ENCODE results near the gene ARHGAP15.

Gene ARHGAP15

GRCh38 chr2:143152637-143153036, 23.4 kb downstream of the ARHGAP15 start:
- Histone ChIP-seq H3K27ac (replicated peaks) (no peak overlapping the region), H3K27me3 (ENCODE audit: insufficient read depth, poor library complexity, severe bottlenecking) (no peaks in the 10 kb centered on the region), H3K4me3 (replicated peaks; ENCODE audit: insufficient read depth, low read length) (no peak overlapping the region)
- TF ChIP-seq POLR2AphosphoS5 (IDR thresholded peaks at IDR 0.05; ENCODE audit: low read depth) (no peak), SPI1 (IDR thresholded peaks at IDR 0.05; ENCODE audit: borderline replicate concordance, low read depth) (peak; percentile 48; the same call in 1 of the 2 replicates), GABPA (IDR thresholded peaks at IDR 0.05; ENCODE audit: low read depth) (no peak)
- DNase-seq (ENCODE audit: low read depth in 1 of 2, low spot score in 1 of 2) = peak; percentile 41

- TF ChIP-seq REST (IDR thresholded peaks at IDR 0.05; ENCODE audit: insufficient replicate concordance, low read depth) = no peak
- TF ChIP-seq CTCF (IDR thresholded peaks at IDR 0.05; ENCODE audit: insufficient read depth, low read length) = no peak
- no peak for TF ChIP-seq SPI1 (IDR thresholded peaks at IDR 0.05; ENCODE audit: borderline replicate concordance, low read depth)
- TF ChIP-seq GABPA (IDR thresholded peaks at IDR 0.05; ENCODE audit: low read depth) = no peak
- no peak for TF ChIP-seq POLR2AphosphoS5 (IDR thresholded peaks at IDR 0.05; ENCODE audit: low read depth)
- H3K4me3 ChIP-seq (replicated peaks; ENCODE audit: insufficient read depth, low read length) = no peak overlapping the region
- H3K27ac ChIP-seq (replicated peaks) = no peak overlapping the region
- H3K27me3 ChIP-seq (ENCODE audit: insufficient read depth, poor library complexity, severe bottlenecking) = no peaks in the 10 kb centered on the region
- DNase-seq (ENCODE audit: low read depth in 1 of 2, low spot score in 1 of 2) = no peak
Measured at GRCh38 chr2:143155661-143156060, 26.4 kb downstream of the ARHGAP15 start.

DNA sequence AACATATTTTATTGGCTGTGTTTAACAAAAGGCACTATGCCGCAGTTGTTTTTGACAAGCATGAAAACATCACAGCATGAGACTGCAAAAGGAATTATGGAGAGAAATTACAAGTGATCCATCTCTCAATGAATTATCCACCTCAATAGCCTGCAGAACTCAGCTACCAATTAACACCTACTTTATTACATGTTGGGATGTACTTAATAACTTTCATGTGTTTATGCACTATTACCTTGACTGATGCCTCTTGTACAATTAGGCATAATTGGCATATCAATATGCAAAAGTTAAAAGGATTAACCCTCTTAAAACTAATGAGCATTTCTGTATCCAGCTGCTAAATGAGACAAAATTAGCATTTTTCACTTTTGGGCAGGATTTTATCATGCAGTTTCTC, 27.8 kb downstream of the ARHGAP15 start:
- TF ChIP-seq GABPA (IDR thresholded peaks at IDR 0.05; ENCODE audit: low read depth) = no peak
- TF ChIP-seq SPI1 (IDR thresholded peaks at IDR 0.05; ENCODE audit: borderline replicate concordance, low read depth) = no peak
- no peak for TF ChIP-seq REST (IDR thresholded peaks at IDR 0.05; ENCODE audit: insufficient replicate concordance, low read depth)
- TF ChIP-seq CTCF (IDR thresholded peaks at IDR 0.05; ENCODE audit: insufficient read depth, low read length) = no peak
- TF ChIP-seq POLR2AphosphoS5 (IDR thresholded peaks at IDR 0.05; ENCODE audit: low read depth) = no peak
- no peaks in the 10 kb centered on the region for H3K27me3 ChIP-seq (ENCODE audit: insufficient read depth, poor library complexity, severe bottlenecking)
- H3K27ac ChIP-seq (replicated peaks) = no peak overlapping the region
- no peak overlapping the region for H3K4me3 ChIP-seq (replicated peaks; ENCODE audit: insufficient read depth, low read length)
- no peak for DNase-seq (ENCODE audit: low read depth in 1 of 2, low spot score in 1 of 2)

DNA sequence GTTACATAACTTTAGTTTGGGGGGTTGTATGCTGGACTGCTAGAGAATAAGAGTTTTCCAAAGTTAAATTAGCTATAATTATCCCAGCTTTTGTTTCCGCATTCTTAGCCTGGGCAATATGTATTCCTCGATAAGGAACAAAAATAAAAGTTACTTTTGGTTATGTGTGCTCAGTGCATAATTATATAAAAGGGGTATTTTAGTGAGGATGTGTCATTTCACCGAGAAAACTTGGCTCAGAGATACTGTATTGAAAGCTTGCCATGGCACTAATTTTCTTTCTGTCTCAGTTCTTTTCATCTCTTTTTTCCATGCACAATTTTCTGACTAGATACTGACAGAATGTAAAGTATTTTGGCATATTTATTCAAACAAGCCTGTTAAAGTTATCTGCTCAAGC, 28.2 kb downstream of the ARHGAP15 start:
- Histone ChIP-seq H3K4me3 (replicated peaks; ENCODE audit: insufficient read depth, low read length) (no peak overlapping the region), H3K27me3 (ENCODE audit: insufficient read depth, poor library complexity, severe bottlenecking) (no peaks in the 10 kb centered on the region), H3K27ac (replicated peaks) (no peak overlapping the region)
- TF ChIP-seq SPI1 (IDR thresholded peaks at IDR 0.05; ENCODE audit: borderline replicate concordance, low read depth) = no peak
- TF ChIP-seq GABPA (IDR thresholded peaks at IDR 0.05; ENCODE audit: low read depth) = no peak
- no peak for TF ChIP-seq POLR2AphosphoS5 (IDR thresholded peaks at IDR 0.05; ENCODE audit: low read depth)
- TF ChIP-seq CTCF (IDR thresholded peaks at IDR 0.05; ENCODE audit: insufficient read depth, low read length) = no peak
- DNase-seq (ENCODE audit: low read depth in 1 of 2, low spot score in 1 of 2) = no peak

Data from HL-60 (cell line).